Measurements from ENCODE around the gene PRKAR1B.

The PRKAR1B gene

GRCh38 chr7:522071-522950, 204.8 kb downstream of the PRKAR1B start (continued):
- TF ChIP-seq ZNF692 (tag by site-specific recombination; IDR thresholded peaks at IDR 0.05), result peak; percentile 22; the same call in 1 of the 2 replicates
- TF ChIP-seq KLF17 (tag by site-specific recombination; IDR thresholded peaks at IDR 0.05), result peak; percentile 14; the same call in 1 of the 2 replicates
- TF ChIP-seq ZNF174 (tag by site-specific recombination; IDR thresholded peaks at IDR 0.05), result no peak
- no peak for TF ChIP-seq ZNF704 (tag by site-specific recombination; IDR thresholded peaks at IDR 0.05)
- no peak for TF ChIP-seq ZFP3 (tag by site-specific recombination; IDR thresholded peaks at IDR 0.05; ENCODE audit: low read depth)
- no peak for TF ChIP-seq ZNF362 (tag by site-specific recombination; IDR thresholded peaks at IDR 0.05)
- peak; percentile 99 for TF ChIP-seq ZFHX2 (tag by site-specific recombination; conservative IDR thresholded peaks at IDR 0.05)
- no peak for TF ChIP-seq REPIN1 (tag by site-specific recombination; IDR thresholded peaks at IDR 0.05; ENCODE audit: low read depth)
- no peak for TF ChIP-seq ZNF26 (tag by site-specific recombination; IDR thresholded peaks at IDR 0.05)
- no peak for TF ChIP-seq GLI4 (tag by site-specific recombination; IDR thresholded peaks at IDR 0.05)
- no peak for TF ChIP-seq ZNF341 (tag by site-specific recombination; IDR thresholded peaks at IDR 0.05; ENCODE audit: low read depth)
- TF ChIP-seq PRDM4 (tag by site-specific recombination; IDR thresholded peaks at IDR 0.05), result no peak
- TF ChIP-seq PATZ1 (tag by site-specific recombination; IDR thresholded peaks at IDR 0.05), result peak; percentile 60
- TF ChIP-seq ZBTB7A (tag by site-specific recombination; IDR thresholded peaks at IDR 0.05; ENCODE audit: low read depth), result peak; percentile 72
- no peak for TF ChIP-seq ZNF776 (tag by site-specific recombination; IDR thresholded peaks at IDR 0.05; ENCODE audit: borderline replicate concordance)
- TF ChIP-seq ZNF221 (tag by site-specific recombination; IDR thresholded peaks at IDR 0.05; ENCODE audit: borderline replicate concordance), result no peak
- peak; percentile 80; the same call in 1 of the 2 replicates for TF ChIP-seq ZNF423 (tag by site-specific recombination; IDR thresholded peaks at IDR 0.05)
- TF ChIP-seq ZNF629 (tag by site-specific recombination; IDR thresholded peaks at IDR 0.05), result no peak
- no peak for TF ChIP-seq ZBTB6 (tag by site-specific recombination; IDR thresholded peaks at IDR 0.05)
- TF ChIP-seq SP7 (tag by site-specific recombination; IDR thresholded peaks at IDR 0.05), result peak; percentile 75
- TF ChIP-seq SP2 (tag by site-specific recombination; IDR thresholded peaks at IDR 0.05), result peak; percentile 37; the same call in 1 of the 2 replicates
- no peak; the same call in 1 of the 2 replicates for TF ChIP-seq OSR2 (tag by site-specific recombination; IDR thresholded peaks at IDR 0.05)
- no peak for TF ChIP-seq ZNF449 (tag by site-specific recombination; IDR thresholded peaks at IDR 0.05)
- TF ChIP-seq ZIC2 (tag by site-specific recombination; IDR thresholded peaks at IDR 0.05), result peak; percentile 98
